GM12878 (cell line): ENCODE results near the gene KLHL2.

Experiments
- BMI1 ChIP-seq: fragments of 450-650 bp; IDR thresholded peaks from 2 replicates; pipeline ENCODE4 v1.6.1; 2016; ENCODE audit warnings: mild to moderate bottlenecking, moderate library complexity, borderline replicate concordance
- MYC ChIP-seq: IDR thresholded peaks from 2 replicates; pipeline ENCODE4 v1.6.1; 2011; ENCODE audit warnings: mild to moderate bottlenecking, low read length, moderate library complexity, inconsistent platforms; ENCODE audit not compliant: insufficient read depth, insufficient replicate concordance, insufficient read length, severe bottlenecking
- NBN ChIP-seq: fragments of 450-650 bp; IDR thresholded peaks from 2 replicates; pipeline ENCODE4 v1.6.1; 2016
- NR2C2 ChIP-seq: IDR thresholded peaks from 2 replicates; pipeline ENCODE4 v1.6.1; 2011; ENCODE audit warnings: borderline replicate concordance, low read depth; ENCODE audit not compliant: control insufficient read depth, insufficient read length
- POLR2AphosphoS5 ChIP-seq: IDR thresholded peaks from 2 replicates; pipeline ENCODE4 v1.6.1; 2011; ENCODE audit warnings: mild to moderate bottlenecking, low read length, inconsistent platforms
- RB1 ChIP-seq: fragments of 450-650 bp; formaldehyde crosslinking; IDR thresholded peaks from 2 replicates; pipeline ENCODE4 v1.6.1; 2017; ENCODE audit warnings: mild to moderate bottlenecking, borderline replicate concordance
- SRF ChIP-seq, 2 experiments: IDR thresholded peaks; 2 replicates each; pipeline ENCODE4 v1.6.1; 2011; ENCODE audit warnings: low read depth in 2 of 2, low read length in 2 of 2, mild to moderate bottlenecking in 1 of 2, moderate library complexity in 1 of 2
- TCF3 ChIP-seq: IDR thresholded peaks from 2 replicates; pipeline ENCODE4 v1.6.1; 2012; ENCODE audit warnings: low read depth, mild to moderate bottlenecking, low read length, borderline replicate concordance; ENCODE audit not compliant: insufficient read depth
- TF ChIP-seq, protein P1 (sequence below), 3 experiments: IDR thresholded peaks in 2 of 3; conservative IDR thresholded peaks in 1 of 3; 2 replicates each; pipeline ENCODE4 v1.5.1; 2011; ENCODE audit warnings: low read depth in 3 of 3, low read length in 3 of 3, mild to moderate bottlenecking in 3 of 3, control low read depth in 2 of 3, moderate library complexity in 2 of 3, inconsistent platforms in 1 of 3, mixed read lengths in 1 of 3; ENCODE audit not compliant: control insufficient read depth in 2 of 3, insufficient read depth in 1 of 3; ENCODE audit errors: extremely low read depth in 1 of 3
- TF ChIP-seq, protein P2 (sequence below): IDR thresholded peaks from 2 replicates; pipeline ENCODE4 v1.6.1; 2012; ENCODE audit warnings: low read depth, low read length, improper control_type of control experiment

DNA sequence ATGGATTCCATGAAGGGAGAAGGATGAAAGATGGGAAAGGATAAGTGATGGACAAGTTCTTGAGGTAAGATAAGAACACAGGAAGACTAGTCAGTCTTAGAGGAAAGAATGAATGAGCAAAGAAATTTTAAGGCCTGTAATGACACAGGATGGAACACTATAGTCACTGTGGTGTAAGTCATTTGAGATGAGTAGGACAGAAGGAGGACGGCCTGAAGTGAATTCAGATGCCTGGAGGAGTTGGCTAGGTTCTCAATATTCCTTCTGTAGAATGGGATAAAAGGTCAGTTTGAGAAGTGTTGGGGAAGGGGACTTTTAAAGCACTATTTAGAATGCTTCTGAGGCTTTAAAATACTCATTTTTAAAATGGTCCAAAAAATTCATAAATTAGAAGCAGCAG, 124.0 kb downstream of the KLHL2 start:
- TF ChIP-seq, protein P1, sequence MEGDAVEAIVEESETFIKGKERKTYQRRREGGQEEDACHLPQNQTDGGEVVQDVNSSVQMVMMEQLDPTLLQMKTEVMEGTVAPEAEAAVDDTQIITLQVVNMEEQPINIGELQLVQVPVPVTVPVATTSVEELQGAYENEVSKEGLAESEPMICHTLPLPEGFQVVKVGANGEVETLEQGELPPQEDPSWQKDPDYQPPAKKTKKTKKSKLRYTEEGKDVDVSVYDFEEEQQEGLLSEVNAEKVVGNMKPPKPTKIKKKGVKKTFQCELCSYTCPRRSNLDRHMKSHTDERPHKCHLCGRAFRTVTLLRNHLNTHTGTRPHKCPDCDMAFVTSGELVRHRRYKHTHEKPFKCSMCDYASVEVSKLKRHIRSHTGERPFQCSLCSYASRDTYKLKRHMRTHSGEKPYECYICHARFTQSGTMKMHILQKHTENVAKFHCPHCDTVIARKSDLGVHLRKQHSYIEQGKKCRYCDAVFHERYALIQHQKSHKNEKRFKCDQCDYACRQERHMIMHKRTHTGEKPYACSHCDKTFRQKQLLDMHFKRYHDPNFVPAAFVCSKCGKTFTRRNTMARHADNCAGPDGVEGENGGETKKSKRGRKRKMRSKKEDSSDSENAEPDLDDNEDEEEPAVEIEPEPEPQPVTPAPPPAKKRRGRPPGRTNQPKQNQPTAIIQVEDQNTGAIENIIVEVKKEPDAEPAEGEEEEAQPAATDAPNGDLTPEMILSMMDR (IDR thresholded peaks at IDR 0.05 in 2 of 3, conservative IDR thresholded peaks at IDR 0.05 in 1 of 3; ENCODE audit: control insufficient read depth in 2 of 3, extremely low read depth in 1 of 3, insufficient read depth in 1 of 3, low read depth in 3 of 3, low read length in 3 of 3): 0 out of 6 replicates have a peak, but pooled peaks of 1 of the 3 experiments have one; percentile 14
- TF ChIP-seq, protein P2, sequence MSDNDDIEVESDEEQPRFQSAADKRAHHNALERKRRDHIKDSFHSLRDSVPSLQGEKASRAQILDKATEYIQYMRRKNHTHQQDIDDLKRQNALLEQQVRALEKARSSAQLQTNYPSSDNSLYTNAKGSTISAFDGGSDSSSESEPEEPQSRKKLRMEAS: no peak
- no peak for TF ChIP-seq RB1
- TF ChIP-seq NBN: no peak
- no peak for TF ChIP-seq BMI1
- TF ChIP-seq TCF3: no peak
- TF ChIP-seq POLR2AphosphoS5: no peak
- no peak for TF ChIP-seq MYC
- no peak for TF ChIP-seq NR2C2
- no peak for TF ChIP-seq SRF (IDR thresholded peaks at IDR 0.05; ENCODE audit: low read depth in 2 of 2, low read length in 2 of 2)
